ENCODE measurements around the gene TMEM201.
"Not testable (repeated sequence)": the region's sequence is repeated elsewhere in the genome, so short reads cannot be mapped to it uniquely, and the experiment has no call there.

TMEM201 gene

GRCh38 chr1:9588551-9589143 is at the start of gene TMEM201:
Gene TMEM201, plus strand, starts transcription at chr1:9588911. Its CDS starts 20 bp downstream, at chr1:9588931.
- DNase-seq, result peak; percentile 81 to 82

- peak; percentile 96 to 97 for DNase-seq
Measured at GRCh38 chr1:9539165-9539828, 49.4 kb upstream of the TMEM201 start, which contains the start of gene SLC25A33. Gene SLC25A33, plus strand, starts transcription at chr1:9539465. Its CDS starts 227 bp downstream, at chr1:9539692.

GRCh38 chr1:9539829-9540550 is 48.7 kb upstream of the TMEM201 start:
- DNase-seq, result peak; percentile 44 to 46

GRCh38 chr1:9542430-9542829 is 46.3 kb upstream of the TMEM201 start:
- peak; percentile 30 for DNase-seq

- no peak for DNase-seq
Measured at GRCh38 chr1:9544926-9545325, 43.8 kb upstream of the TMEM201 start.

- DNase-seq, result no peak
Measured at GRCh38 chr1:9549955-9550546, 38.7 kb upstream of the TMEM201 start.

- no peak for DNase-seq
Measured at GRCh38 chr1:9551984-9552383, 36.7 kb upstream of the TMEM201 start.

- DNase-seq, result no peak
Measured at GRCh38 chr1:9553736-9554144, 35.0 kb upstream of the TMEM201 start.

GRCh38 chr1:9555942-9556341 is 32.8 kb upstream of the TMEM201 start:
- no peak for DNase-seq

- DNase-seq, result no peak
Measured at GRCh38 chr1:9557624-9558023, 31.1 kb upstream of the TMEM201 start.

GRCh38 chr1:9558271-9558945 is 30.3 kb upstream of the TMEM201 start:
- no peak for DNase-seq

- DNase-seq, result no peak
Measured at GRCh38 chr1:9558946-9559545, 29.7 kb upstream of the TMEM201 start.

GRCh38 chr1:9559673-9560072 is 29.0 kb upstream of the TMEM201 start:
- no peak for DNase-seq

GRCh38 chr1:9560090-9560489 is 28.6 kb upstream of the TMEM201 start:
- DNase-seq, result not testable (repeated sequence)

GRCh38 chr1:9561429-9561828 is 27.3 kb upstream of the TMEM201 start:
- DNase-seq, result peak; percentile 27 to 43

- DNase-seq, result no peak
Measured at GRCh38 chr1:9569267-9569666, 19.4 kb upstream of the TMEM201 start.

GRCh38 chr1:9570886-9571529 is 17.7 kb upstream of the TMEM201 start:
- DNase-seq, result not testable (repeated sequence)

GRCh38 chr1:9573723-9574122 is 15.0 kb upstream of the TMEM201 start:
- DNase-seq, result peak in 1 of 2 experiments; percentile 14

- DNase-seq, result no peak
Measured at GRCh38 chr1:9575486-9575885, 13.2 kb upstream of the TMEM201 start.

GRCh38 chr1:9576903-9577302 is 11.8 kb upstream of the TMEM201 start:
- DNase-seq, result no peak

- no peak for DNase-seq
Measured at GRCh38 chr1:9577423-9577822, 11.3 kb upstream of the TMEM201 start.

GRCh38 chr1:9580942-9581341 is 7.8 kb upstream of the TMEM201 start:
- no peak for DNase-seq

All from Kasumi-1 (cell line).